LNCAP (cell line): ENCODE results near the gene CYP19A1.

Experiments used
- CTCF ChIP-seq: fragments of 450-650 bp; IDR thresholded peaks from 2 replicates; pipeline ENCODE4 v1.5.1; 2017; ENCODE audit warnings: mild to moderate bottlenecking

The CYP19A1 gene

DNA sequence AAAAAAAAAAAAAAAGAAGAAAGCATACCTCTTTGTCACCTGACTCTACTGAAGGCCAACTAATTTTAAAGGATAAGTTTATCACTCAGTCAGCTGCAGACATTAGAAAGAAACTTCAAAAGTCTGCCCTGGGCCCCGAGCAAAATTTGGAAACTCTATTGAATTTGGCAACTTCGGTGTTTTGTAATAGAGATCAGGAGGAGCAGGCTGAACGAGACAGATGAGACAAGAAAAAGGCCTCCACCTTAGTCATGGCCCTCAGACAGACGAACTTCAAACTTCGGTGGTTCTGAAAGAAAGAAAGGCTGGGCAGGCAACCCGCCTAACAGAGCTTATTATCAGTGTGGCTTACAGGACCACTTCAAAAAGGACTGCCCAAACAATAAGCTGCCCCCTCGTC, 21.6 kb upstream of the CYP19A1 start:
- no peak for TF ChIP-seq CTCF

GRCh38 chr15:51356983-51357382, 18.6 kb upstream of the CYP19A1 start:
- no peak for TF ChIP-seq CTCF

- TF ChIP-seq CTCF = no peak
Observed at GRCh38 chr15:51356147-51356546, 17.8 kb upstream of the CYP19A1 start.

DNA sequence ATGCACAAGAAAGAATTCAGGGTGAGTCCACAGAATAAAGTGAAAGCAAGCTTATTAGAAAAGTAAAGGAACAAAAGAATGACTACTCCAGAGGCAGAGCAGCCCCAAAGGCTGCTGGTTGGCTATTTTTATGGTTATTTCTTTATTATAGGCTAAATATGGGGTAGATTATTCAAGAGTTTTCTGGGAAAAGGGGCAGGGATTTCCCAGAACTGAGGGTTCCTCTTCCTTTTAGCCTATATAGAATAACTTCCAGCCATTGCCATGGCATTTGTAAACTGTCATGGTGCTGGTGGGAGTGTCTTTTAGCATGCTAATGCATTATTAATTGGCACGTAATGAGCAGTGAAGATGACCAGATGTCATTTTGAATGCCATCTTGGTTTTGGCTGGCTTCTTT, 16.7 kb upstream of the CYP19A1 start:
- TF ChIP-seq CTCF = no peak

GRCh38 chr15:51353976-51354375, 15.6 kb upstream of the CYP19A1 start:
- TF ChIP-seq CTCF = no peak

DNA sequence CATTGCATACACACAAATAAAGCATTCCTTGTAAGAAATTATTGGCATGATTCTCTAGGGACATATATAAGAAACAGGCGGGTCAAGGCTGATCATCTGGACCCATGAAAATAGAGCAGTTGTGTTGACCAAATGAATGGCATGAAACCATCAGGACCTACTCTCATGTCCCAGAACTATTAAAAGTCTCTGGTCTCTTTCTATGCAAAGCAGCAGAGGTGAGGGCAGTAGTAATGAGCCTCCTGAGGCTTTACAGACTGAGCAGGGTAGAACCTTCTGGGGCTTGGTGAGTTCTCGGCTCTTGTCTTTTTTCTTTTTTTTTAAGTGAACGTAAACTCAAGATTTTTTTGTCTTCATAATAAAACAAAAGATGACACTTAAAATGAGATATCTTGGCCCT, 12.3 kb upstream of the CYP19A1 start:
- no peak for TF ChIP-seq CTCF

DNA sequence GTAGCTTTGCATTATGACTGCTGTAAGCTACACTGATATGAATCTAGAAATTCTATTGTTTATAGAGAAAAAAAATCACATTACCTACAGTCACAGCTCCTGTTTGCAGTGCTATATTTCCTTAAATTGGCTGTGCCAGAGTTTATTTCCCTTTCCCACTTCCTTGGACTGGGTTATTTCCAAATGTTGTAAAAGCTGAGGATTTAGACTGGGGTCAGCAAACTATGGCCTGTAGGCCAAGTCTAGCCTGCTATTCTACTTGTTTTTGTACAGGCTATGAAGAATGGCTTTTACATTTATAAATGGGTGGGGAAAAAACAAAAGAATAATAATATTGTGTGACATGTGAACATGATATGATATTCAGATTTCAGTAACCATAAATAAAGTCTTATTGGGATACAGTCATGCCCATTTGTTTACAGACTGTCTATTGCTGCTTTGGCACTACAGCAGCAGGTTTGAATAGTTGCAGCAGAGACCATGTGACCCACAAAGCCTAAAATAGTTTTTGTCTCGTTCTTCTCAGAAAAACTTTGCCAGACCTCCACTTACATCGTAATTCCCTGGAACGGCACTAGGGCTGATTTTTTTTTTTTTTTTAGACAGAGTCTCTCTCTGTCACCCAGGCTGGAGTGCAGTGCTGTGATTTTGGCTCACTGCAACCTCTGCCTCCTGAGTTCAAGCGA, 10.9 kb upstream of the CYP19A1 start:
- TF ChIP-seq CTCF = no peak

- no peak for TF ChIP-seq CTCF
Observed at GRCh38 chr15:51348688-51349087, 10.3 kb upstream of the CYP19A1 start.
